ENCODE results near the gene IFT122.

Gene IFT122

DNA sequence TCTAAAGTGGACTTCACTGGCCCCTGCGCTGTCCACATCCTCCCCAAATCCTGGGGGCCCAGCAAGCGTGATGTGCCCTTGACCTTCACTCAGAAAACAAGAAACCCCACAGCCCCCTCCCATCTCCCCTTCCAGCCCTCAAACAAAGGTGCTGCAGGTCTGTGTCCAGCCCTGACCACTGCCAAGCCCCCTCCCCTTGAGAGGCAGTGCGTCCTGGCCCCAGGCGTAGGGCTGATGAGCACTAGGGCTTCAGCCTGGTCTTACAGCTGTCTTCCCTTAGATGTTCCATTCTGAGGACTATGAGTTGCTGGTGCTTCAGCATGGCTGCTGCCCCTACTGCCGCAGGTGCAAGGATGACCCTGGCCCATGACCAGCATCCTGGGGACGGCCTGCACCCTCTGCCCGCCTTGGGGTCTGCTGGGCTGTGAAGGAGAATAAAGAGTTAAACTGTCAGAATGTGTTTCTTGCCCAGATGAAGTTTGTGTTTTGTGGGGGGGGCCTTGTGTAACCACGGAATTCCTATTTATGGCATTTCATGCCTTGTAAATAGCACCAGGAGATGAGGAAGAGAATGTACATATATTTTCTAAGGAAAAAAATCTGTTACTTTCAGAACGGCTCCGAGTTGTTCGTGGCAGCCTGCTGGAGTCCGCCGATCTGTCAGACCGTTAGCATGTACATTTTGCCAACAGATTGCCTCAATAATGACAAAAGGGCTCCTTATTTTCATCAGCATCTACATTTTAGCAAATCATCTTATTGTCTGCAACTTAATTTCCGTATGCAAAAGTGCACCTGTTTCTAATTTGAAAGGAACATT, 80.1 kb downstream of the IFT122 start:
- DNase-seq: no peak

DNA sequence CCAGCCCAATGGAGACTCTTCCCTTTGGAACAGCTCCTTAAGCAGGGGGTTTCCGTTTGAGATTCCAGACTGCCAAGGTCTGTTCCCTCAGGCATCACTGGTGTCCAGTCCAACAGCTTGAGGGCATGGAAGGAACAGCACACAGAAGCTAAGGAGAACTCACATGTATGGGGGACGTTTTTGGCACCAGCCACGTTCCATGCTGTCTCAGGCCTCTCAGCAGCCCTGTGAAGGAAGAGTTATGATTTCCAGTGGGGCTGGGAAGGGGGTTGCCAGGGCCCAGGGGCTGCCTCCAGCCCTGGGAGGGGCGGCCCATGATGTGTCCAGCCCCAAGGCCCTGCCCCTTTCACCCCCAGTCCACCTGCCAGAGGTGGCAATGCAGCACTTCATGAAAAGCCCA, 80.9 kb downstream of the IFT122 start:
- DNase-seq: no peak

DNA sequence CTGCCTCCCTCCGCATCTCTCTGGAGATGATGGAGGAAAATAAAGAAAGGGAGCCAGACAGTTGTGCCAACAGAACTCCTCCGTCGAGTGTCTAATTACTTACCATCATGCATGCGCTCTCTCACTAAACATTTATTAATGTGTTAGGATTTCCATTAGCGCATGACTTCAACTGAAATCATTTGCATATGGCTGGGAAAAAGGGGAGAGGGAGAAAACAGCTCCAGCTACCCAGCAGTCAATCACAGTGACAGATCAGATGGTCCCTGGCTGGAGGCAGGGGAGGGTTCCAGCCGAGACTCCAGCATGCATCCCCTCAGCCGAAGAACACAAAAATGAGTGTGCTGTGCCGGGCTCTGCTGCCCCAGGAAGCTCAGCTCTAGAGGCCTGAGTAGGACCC, 81.6 kb downstream of the IFT122 start:
- no peak for DNase-seq

DNA sequence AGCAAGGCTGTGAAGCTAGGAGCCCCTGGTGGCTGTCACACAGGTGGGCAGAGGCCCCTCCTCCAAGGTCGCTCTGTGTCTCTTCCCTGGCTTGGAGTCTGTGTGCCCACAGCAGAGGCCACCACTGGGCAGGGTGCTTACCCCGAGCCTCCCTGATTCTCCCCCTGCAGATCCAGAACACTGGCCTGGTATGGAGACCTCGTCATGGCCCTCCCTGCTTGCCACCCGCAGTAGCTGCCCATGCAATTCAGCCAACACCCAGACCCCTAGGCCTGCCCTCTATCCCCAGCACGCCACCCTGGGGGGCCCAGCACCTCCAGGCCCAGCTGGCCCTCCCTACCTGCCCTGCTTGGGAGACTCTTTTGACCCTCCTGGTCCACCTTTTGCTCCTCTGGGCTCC, 82.9 kb downstream of the IFT122 start:
- DNase-seq: no peak

DNA sequence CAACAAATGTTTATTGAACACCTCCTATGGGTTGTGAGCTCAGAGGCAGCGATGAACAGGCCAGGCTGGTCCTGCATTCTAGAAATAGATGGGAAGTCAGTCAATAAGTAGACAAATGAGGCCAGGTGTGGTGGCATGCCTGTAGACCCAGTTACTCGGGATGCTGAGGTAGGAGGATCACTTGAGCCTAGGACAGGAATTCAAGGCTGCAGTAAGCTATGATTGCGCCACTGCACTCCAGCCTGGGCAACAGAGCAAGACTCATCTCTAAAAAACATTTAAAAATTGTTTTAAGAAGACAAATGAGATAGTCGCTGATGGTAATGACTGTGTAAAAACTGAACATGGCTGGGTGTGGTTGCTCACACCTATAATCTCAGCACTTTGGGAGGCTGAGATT, 84.1 kb downstream of the IFT122 start:
- DNase-seq: no peak

DNA sequence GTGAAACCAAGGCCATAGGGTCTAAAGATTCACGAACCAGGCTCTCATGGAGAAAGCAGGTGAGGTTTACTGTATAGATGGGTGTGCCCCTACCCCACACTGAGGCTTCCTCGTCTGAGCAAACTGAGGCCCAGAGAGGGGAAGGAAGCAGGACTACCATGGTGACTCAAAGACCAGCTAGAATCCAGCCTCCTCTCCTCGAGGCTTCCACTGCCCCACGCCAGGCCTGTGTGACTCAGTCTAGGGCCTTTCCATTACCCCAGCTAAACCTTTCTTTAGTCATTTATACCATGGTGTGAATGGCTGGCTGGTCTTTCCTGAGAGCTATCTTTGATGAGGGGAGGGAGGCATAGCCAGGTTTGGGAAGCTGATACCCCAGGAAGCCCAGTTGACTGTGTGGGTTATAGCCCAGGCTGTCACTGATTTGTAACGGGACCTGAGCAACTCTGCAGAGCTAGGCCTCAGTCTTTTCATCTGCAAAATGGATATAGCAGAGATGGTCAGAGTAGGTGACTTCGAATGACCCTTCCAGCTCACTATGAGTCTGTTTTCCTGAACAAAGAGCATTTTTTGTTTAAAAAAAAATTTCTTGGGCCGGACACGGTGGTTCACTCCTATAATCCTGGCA, 85.4 kb downstream of the IFT122 start:
- peak; percentile 20 for DNase-seq

DNA sequence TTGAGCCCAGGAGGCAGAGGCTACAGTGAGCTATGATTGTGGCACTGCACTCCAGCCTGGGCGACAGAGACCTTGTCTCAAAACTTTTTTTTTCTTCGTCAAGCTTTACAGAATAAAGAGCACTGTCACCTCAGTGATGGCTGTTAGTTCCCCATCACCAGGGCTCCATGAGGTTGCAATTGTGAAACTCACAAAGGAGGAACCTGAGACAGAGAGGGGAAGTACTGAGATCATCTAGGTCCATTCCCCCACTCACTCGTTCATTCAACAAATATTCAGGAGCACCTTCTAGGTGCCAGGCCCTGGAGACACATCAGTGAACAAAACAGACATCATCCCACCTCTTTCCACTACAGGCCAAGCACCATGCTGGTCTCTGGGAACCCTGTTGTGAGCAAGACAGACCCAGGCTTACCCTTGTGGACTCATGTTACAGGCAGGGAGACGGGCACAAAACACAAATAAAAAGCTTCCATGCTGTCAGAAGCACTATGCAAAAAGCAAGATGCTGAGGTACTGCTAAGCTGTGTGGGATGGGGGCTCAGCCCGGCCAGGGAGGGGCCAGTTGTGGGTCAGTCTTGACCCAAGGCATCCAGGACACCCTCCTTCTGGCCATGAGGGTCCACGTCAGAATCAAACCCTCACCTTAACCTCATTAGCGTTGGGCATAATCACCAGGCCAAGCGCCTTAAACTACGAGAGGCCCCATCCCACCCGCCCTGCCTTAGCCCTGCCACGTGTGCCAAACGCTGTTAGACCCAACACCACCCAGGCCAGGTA, 86.3 kb downstream of the IFT122 start:
- DNase-seq: no peak

DNA sequence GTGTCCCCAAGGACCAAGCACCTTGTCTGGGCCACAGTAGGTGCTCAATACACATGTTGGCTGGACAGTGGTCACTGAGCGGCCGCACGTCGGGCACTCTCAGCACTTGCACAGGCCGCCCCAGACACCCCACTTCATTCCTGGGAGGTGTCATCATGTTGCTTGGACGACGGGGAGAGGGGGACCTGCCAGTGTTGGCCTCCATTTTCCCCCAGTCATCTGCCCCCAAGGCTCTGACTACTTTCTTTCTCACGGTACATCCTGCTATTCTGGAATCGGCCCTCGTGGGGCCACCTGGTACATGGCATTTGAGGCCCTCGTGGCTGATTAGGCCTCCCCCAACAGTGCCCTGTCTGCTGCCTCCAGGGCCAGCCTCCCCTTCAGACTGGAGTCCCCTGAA, 87.2 kb downstream of the IFT122 start:
- DNase-seq: no peak

DNA sequence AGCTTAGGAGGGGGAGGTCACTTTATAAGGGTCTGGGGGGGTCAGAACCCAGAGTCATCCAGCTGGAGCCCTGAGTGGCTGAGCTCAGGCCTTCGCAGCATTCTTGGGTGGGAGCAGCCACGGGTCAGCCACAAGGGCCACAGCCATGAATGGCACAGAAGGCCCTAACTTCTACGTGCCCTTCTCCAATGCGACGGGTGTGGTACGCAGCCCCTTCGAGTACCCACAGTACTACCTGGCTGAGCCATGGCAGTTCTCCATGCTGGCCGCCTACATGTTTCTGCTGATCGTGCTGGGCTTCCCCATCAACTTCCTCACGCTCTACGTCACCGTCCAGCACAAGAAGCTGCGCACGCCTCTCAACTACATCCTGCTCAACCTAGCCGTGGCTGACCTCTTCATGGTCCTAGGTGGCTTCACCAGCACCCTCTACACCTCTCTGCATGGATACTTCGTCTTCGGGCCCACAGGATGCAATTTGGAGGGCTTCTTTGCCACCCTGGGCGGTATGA, 88.6 kb downstream of the IFT122 start, which contains the start of gene RHO:
TSS of gene RHO (plus strand) at position 51 of the 512 bp plus-strand sequence. CDS start at position 146, 95 bp downstream.
- DNase-seq: no peak

DNA sequence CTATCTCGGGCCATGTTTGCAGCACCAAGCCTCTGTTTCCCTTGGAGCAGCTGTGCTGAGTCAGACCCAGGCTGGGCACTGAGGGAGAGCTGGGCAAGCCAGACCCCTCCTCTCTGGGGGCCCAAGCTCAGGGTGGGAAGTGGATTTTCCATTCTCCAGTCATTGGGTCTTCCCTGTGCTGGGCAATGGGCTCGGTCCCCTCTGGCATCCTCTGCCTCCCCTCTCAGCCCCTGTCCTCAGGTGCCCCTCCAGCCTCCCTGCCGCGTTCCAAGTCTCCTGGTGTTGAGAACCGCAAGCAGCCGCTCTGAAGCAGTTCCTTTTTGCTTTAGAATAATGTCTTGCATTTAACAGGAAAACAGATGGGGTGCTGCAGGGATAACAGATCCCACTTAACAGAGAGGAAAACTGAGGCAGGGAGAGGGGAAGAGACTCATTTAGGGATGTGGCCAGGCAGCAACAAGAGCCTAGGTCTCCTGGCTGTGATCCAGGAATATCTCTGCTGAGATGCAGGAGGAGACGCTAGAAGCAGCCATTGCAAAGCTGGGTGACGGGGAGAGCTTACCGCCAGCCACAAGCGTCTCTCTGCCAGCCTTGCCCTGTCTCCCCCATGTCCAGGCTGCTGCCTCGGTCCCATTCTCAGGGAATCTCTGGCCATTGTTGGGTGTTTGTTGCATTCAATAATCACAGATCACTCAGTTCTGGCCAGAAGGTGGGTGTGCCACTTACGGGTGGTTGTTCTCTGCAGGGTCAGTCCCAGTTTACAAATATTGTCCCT, 89.6 kb downstream of the IFT122 start:
- DNase-seq: no peak

DNA sequence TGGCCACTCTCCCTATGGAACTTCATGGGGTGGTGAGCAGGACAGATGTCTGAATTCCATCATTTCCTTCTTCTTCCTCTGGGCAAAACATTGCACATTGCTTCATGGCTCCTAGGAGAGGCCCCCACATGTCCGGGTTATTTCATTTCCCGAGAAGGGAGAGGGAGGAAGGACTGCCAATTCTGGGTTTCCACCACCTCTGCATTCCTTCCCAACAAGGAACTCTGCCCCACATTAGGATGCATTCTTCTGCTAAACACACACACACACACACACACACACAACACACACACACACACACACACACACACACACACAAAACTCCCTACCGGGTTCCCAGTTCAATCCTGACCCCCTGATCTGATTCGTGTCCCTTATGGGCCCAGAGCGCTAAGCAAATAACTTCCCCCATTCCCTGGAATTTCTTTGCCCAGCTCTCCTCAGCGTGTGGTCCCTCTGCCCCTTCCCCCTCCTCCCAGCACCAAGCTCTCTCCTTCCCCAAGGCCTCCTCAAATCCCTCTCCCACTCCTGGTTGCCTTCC, 90.3 kb downstream of the IFT122 start:
- DNase-seq: no peak

DNA sequence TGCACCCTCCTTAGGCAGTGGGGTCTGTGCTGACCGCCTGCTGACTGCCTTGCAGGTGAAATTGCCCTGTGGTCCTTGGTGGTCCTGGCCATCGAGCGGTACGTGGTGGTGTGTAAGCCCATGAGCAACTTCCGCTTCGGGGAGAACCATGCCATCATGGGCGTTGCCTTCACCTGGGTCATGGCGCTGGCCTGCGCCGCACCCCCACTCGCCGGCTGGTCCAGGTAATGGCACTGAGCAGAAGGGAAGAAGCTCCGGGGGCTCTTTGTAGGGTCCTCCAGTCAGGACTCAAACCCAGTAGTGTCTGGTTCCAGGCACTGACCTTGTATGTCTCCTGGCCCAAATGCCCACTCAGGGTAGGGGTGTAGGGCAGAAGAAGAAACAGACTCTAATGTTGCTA, 90.8 kb downstream of the IFT122 start:
- no peak for DNase-seq

DNA sequence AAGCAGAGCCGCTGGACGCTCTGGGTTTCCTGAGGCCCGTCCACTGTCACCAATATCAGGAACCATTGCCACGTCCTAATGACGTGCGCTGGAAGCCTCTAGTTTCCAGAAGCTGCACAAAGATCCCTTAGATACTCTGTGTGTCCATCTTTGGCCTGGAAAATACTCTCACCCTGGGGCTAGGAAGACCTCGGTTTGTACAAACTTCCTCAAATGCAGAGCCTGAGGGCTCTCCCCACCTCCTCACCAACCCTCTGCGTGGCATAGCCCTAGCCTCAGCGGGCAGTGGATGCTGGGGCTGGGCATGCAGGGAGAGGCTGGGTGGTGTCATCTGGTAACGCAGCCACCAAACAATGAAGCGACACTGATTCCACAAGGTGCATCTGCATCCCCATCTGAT, 91.7 kb downstream of the IFT122 start:
- no peak for DNase-seq

DNA sequence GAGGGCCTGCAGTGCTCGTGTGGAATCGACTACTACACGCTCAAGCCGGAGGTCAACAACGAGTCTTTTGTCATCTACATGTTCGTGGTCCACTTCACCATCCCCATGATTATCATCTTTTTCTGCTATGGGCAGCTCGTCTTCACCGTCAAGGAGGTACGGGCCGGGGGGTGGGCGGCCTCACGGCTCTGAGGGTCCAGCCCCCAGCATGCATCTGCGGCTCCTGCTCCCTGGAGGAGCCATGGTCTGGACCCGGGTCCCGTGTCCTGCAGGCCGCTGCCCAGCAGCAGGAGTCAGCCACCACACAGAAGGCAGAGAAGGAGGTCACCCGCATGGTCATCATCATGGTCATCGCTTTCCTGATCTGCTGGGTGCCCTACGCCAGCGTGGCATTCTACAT, 92.2 kb downstream of the IFT122 start:
- DNase-seq: no peak

DNA sequence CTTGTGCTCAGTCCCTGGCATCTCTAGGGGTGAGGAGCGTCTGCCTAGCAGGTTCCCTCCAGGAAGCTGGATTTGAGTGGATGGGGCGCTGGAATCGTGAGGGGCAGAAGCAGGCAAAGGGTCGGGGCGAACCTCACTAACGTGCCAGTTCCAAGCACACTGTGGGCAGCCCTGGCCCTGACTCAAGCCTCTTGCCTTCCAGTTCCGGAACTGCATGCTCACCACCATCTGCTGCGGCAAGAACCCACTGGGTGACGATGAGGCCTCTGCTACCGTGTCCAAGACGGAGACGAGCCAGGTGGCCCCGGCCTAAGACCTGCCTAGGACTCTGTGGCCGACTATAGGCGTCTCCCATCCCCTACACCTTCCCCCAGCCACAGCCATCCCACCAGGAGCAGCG, 93.4 kb downstream of the IFT122 start:
- DNase-seq: no peak

DNA sequence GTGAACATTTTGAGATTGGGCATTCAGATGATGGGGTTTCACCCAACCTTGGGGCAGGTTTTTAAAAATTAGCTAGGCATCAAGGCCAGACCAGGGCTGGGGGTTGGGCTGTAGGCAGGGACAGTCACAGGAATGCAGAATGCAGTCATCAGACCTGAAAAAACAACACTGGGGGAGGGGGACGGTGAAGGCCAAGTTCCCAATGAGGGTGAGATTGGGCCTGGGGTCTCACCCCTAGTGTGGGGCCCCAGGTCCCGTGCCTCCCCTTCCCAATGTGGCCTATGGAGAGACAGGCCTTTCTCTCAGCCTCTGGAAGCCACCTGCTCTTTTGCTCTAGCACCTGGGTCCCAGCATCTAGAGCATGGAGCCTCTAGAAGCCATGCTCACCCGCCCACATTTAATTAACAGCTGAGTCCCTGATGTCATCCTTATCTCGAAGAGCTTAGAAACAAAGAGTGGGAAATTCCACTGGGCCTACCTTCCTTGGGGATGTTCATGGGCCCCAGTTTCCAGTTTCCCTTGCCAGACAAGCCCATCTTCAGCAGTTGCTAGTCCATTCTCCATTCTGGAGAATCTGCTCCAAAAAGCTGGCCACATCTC, 94.5 kb downstream of the IFT122 start:
- DNase-seq: no peak

DNA sequence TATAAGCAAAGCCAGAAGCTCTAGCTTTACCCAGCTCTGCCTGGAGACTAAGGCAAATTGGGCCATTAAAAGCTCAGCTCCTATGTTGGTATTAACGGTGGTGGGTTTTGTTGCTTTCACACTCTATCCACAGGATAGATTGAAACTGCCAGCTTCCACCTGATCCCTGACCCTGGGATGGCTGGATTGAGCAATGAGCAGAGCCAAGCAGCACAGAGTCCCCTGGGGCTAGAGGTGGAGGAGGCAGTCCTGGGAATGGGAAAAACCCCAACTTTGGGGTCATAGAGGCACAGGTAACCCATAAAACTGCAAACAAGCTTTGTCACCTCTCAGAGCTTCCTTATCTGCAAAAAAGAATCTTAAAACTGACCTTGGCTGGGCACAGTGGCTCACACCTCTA, 95.1 kb downstream of the IFT122 start:
- no peak for DNase-seq

DNA sequence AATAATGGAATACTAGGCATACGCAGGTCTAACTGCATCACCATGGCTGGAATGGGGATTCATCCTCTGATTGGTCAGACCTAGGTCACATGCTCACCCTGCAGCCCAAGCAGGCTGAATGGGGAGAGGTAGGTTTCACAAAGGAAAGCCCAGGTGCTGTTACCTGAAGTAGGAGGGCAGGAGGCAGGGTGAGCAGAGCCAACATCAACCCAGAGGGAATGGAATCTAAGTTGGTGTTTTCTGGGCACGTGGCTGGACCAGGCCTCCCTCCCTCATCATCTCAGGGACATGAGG, 96.3 kb downstream of the IFT122 start:
- DNase-seq: no peak

DNA sequence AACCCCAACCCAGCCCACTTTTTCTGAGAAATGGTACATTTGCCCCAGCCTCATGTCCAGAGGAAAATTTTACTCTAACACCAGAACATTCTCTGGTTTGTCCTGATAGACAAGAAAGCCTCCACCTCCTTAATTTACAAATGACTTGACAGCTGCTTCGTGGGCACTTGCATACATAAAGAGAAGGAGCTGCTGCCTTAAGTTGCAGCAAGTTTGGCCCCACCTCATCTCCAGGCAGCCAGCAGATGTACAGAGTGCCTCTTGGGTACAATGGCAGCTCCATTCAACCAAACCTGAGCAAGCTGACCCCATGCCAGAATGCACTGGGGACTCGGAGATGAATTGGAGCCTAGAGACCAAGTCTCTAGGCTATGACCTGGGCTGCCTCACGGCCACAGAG, 96.8 kb downstream of the IFT122 start:
- DNase-seq: no peak

DNA sequence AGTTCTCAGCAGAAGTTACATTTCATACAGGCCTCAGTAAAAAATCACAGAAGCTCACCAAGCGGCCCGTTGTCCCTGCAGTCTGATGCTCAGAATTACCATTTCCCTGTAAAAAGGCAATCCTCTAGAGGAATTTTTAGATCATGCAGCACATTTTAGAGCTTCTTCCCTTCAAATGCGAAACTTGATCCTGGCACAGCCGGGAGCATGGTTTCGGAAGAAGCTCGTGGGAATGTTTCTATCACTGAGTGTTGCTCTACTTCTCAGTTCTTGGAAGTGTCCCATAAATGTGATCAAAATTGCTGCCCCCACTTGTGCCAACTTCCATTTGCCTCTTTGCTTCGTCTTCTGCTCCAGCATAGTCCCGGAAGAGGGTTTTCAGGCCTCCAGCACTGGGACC, 99.2 kb downstream of the IFT122 start:
- DNase-seq: no peak

DNA sequence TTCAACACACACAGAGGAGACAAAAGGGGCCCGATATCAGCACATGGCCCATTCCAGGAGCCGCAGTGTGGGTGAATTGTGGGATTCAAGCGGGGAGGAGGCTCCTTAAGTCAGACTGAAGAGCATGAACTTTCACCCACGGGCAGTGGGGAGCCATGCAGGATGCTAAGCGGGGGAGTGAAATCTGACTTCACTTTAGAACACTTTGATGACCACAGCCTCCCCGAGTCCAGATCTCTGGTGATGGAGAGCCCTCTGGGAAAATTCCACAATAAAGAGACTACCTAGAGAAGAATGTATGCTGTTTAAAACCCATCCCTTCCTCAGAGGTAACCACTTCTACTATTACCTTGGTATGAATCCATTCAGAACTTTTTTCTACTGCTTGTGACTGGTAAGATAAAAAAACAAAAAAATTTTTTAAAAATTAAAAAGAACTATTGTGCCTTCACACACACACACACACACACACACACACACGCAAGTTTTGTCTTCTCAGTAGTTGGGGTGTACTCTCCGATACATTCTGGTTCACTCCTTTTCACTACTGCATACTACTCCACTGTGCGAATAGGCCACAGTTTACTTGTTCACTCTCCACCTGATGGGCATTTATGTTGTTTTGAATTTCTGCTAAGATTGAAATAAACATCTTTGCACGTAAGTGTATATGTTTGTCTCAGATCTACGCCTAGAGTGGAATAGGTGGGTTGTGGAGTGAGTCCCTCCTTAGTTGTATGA, 100.9 kb downstream of the IFT122 start:
- DNase-seq: no peak

DNA sequence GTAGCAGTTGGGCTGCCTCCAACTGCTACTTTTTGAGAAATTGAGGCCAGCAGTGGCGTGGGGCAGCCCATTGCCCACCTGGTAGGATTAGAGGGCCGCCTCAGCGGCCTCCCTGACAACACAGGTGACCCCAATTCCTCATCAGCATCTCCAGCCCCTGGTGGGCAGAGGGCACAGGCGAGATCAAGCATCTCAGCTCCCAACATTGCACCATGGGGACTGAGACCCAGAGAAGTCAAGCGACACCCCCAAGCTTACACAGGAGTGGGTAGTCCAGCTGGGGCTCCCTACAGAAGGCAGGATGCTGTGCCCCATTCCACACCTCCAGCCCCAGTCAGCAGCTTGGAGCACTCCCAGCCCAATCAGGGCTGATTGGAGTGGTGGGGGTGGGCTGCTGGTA, 102.7 kb downstream of the IFT122 start:
- DNase-seq: no peak

All from activated CD4-positive, alpha-beta T cell treated with anti-CD3 and anti-CD28 coated beads, Interleukin-2, Interleukin-6, amounts not matched to agents 100 ng/mL and 50 ng/mL, durations not matched to agents 16 hours and 8 hours (primary cell).